HG02870 (cell line): Measurements from ENCODE around the gene DYNC2H1.

Experiments used
- ATAC-seq: cut with Tn5 transposase; IDR thresholded peaks from one replicate; pipeline ENCODE4 v1.9.1; 2021; ENCODE audit warnings: mild to moderate bottlenecking, moderate library complexity; ENCODE audit not compliant: unreplicated experiment

Gene DYNC2H1

GRCh38 chr11:103450241-103450640, 341.0 kb downstream of the DYNC2H1 start:
- no peak for ATAC-seq

GRCh38 chr11:103453126-103453525, 343.9 kb downstream of the DYNC2H1 start:
- ATAC-seq, result no peak

GRCh38 chr11:103453915-103454709, 344.9 kb downstream of the DYNC2H1 start:
- ATAC-seq, result no peak

- ATAC-seq, result no peak
Measured at GRCh38 chr11:103464420-103464819, 355.2 kb downstream of the DYNC2H1 start.

GRCh38 chr11:103465555-103466140, 356.4 kb downstream of the DYNC2H1 start:
- ATAC-seq, result no peak

GRCh38 chr11:103471546-103471945, 362.3 kb downstream of the DYNC2H1 start:
- no peak for ATAC-seq

- no peak for ATAC-seq
Measured at GRCh38 chr11:103476874-103477273, 367.6 kb downstream of the DYNC2H1 start.

- no peak for ATAC-seq
Measured at GRCh38 chr11:103480421-103480820, 371.2 kb downstream of the DYNC2H1 start.

GRCh38 chr11:103483996-103484395, 374.8 kb downstream of the DYNC2H1 start:
- ATAC-seq, result no peak

- no peak for ATAC-seq
Measured at GRCh38 chr11:103484545-103484944, 375.3 kb downstream of the DYNC2H1 start.

GRCh38 chr11:103486604-103487003, 377.4 kb downstream of the DYNC2H1 start:
- ATAC-seq, result no peak

- no peak for ATAC-seq
Measured at GRCh38 chr11:103487113-103487512, 377.9 kb downstream of the DYNC2H1 start.

GRCh38 chr11:103488031-103488461, 378.8 kb downstream of the DYNC2H1 start:
- ATAC-seq, result no peak

GRCh38 chr11:103488579-103488978, 379.4 kb downstream of the DYNC2H1 start:
- no peak for ATAC-seq

GRCh38 chr11:103491777-103492176, 382.6 kb downstream of the DYNC2H1 start:
- no peak for ATAC-seq

- no peak for ATAC-seq
Measured at GRCh38 chr11:103494491-103494890, 385.3 kb downstream of the DYNC2H1 start.

GRCh38 chr11:103497268-103497667, 388.0 kb downstream of the DYNC2H1 start:
- ATAC-seq, result no peak

GRCh38 chr11:103499710-103500340, 390.6 kb downstream of the DYNC2H1 start:
- ATAC-seq, result no peak

- ATAC-seq, result no peak
Measured at GRCh38 chr11:103515283-103515682, 406.1 kb downstream of the DYNC2H1 start.

- no peak for ATAC-seq
Measured at GRCh38 chr11:103520792-103521191, 411.6 kb downstream of the DYNC2H1 start.

GRCh38 chr11:103525069-103525468, 415.8 kb downstream of the DYNC2H1 start:
- no peak for ATAC-seq

- no peak for ATAC-seq
Measured at GRCh38 chr11:103528046-103528445, 418.8 kb downstream of the DYNC2H1 start.
